ENCODE data around the gene HOXC6. TPM values are rescaled to one million over a fixed set of nuclear protein-coding genes. Genes with fewer than 3 reads are reported as not detected.

The HOXC6 gene
- total RNA-seq, 6 experiments from 2014 or later: not detected

DNA sequence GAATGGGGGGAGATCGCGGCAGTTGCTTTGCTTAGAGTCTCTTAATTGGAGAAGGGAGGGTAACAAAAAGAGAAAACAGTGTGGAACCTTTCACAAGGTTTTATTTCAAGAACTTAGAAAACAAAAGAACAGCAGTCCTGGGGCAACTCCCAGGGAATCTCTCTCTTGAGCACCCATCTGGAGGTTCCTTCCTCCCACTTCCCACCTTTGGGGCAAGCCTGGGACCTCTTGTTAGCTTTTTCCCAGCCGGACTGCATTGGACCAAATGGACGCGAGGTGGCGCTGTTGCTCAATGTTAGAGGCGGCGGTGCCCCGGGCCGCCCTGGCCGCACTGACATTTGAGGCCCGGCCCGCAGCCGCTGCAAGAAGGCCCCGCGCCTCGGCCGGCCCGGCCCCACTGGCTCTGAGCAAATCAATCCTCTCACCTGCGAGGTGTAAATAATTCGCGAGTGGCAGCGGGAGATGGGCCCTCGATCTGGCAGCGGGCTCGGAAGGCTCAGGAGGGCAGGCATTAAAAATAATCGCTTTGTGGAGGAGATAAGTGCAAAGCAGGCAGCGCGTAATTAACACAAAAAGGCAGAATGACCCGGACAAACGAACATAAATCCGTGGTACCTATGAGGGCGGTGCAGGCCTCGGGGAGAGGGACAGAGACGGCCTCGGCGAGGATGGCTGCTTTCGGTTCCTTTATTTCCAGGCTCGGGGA, 22.2 kb upstream of the HOXC6 start:
- intact Hi-C loops (cut with DNase I): loop anchor here (5.0 kb wide), 2 partner anchors 196 to 201 kb away; no protein-coding TSS in a partner anchor
- ATAC-seq (peak; percentile 92 to 97 (median 95)), DNase-seq (peak; percentile 86 to 89 (median 88))
- Histone ChIP-seq H3K27ac (no peak overlapping the region), H3K36me3 (no peaks in the 10 kb centered on the region), H3K9me3 (no peaks in the 10 kb centered on the region), H3K4me3 (peak overlapping the region in 1 of 3 donors; percentile 11), H3K4me1 (peaks cover 0 to 7% (median 0%) of the 10 kb centered on the region in 4 donors), H3K27me3 (peaks cover under 1 to 42% of the 10 kb centered on the region in 2 donors)
- WGBS (ENCODE audit: insufficient coverage, low coverage, low lambda C conversion rate, missing lambda C conversion rate): 5% methylated on average over 26 of the region's 39 CpGs
- TF ChIP-seq, protein P1, sequence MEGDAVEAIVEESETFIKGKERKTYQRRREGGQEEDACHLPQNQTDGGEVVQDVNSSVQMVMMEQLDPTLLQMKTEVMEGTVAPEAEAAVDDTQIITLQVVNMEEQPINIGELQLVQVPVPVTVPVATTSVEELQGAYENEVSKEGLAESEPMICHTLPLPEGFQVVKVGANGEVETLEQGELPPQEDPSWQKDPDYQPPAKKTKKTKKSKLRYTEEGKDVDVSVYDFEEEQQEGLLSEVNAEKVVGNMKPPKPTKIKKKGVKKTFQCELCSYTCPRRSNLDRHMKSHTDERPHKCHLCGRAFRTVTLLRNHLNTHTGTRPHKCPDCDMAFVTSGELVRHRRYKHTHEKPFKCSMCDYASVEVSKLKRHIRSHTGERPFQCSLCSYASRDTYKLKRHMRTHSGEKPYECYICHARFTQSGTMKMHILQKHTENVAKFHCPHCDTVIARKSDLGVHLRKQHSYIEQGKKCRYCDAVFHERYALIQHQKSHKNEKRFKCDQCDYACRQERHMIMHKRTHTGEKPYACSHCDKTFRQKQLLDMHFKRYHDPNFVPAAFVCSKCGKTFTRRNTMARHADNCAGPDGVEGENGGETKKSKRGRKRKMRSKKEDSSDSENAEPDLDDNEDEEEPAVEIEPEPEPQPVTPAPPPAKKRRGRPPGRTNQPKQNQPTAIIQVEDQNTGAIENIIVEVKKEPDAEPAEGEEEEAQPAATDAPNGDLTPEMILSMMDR (IDR thresholded peaks at IDR 0.05): peak; percentile 95 to 97 (median 95)
- TF ChIP-seq POLR2A (IDR thresholded peaks at IDR 0.05): no peak

- Histone ChIP-seq H3K27ac (no peak overlapping the region), H3K9me3 (no peaks in the 10 kb centered on the region), H3K27me3 (peaks cover 0 to 36% of the 10 kb centered on the region in 2 donors), H3K4me3 (peak overlapping the region in 1 of 3 donors; percentile 11), H3K4me1 (peaks cover 0 to 7% (median 0%) of the 10 kb centered on the region in 4 donors), H3K36me3 (no peaks in the 10 kb centered on the region)
- no peak for DNase-seq
- intact Hi-C loops (cut with DNase I): loop anchor here (5.0 kb wide), 2 partner anchors 196 to 201 kb away; no protein-coding TSS in a partner anchor
- no peak for ATAC-seq
- no peak for TF ChIP-seq POLR2A (IDR thresholded peaks at IDR 0.05)
- TF ChIP-seq, protein P1 (IDR thresholded peaks at IDR 0.05): no peak
- 4% methylated on average over 7 of the region's 22 CpGs for WGBS (ENCODE audit: insufficient coverage, low coverage, low lambda C conversion rate, missing lambda C conversion rate)
Observed at GRCh38 chr12:54006559-54007220, 21.6 kb upstream of the HOXC6 start.

GRCh38 chr12:54007538-54008259, 20.5 kb upstream of the HOXC6 start:
- peaks cover 0 to 42% of the 10 kb centered on the region in 2 donors for H3K27me3 ChIP-seq
- DNase-seq: no peak
- intact Hi-C loops (cut with DNase I): loop anchor here (5.0 kb wide), 2 partner anchors 195 to 200 kb away; no protein-coding TSS in a partner anchor

GRCh38 chr12:54008260-54008552, 20.0 kb upstream of the HOXC6 start:
- WGBS (ENCODE audit: insufficient coverage, low coverage, low lambda C conversion rate, missing lambda C conversion rate): 29% methylated on average over 1 of the region's 2 CpGs
- H3K27me3 ChIP-seq: peaks cover 0 to 48% of the 10 kb centered on the region in 2 donors
- ATAC-seq (no peak), DNase-seq (no peak)
- no peaks in the 10 kb centered on the region for H3K36me3 ChIP-seq
- intact Hi-C loops (cut with DNase I): loop anchor here (5.0 kb wide), 2 partner anchors 194 to 199 kb away; no protein-coding TSS in a partner anchor
- H3K4me1 ChIP-seq: peaks cover 0 to 7% (median 0%) of the 10 kb centered on the region in 4 donors
- no peaks in the 10 kb centered on the region for H3K9me3 ChIP-seq
- TF ChIP-seq, protein P1 (IDR thresholded peaks at IDR 0.05): no peak
- no peak for TF ChIP-seq POLR2A (IDR thresholded peaks at IDR 0.05)
- no peak overlapping the region for H3K27ac ChIP-seq
- no peak overlapping the region for H3K4me3 ChIP-seq

More at GRCh38 chr12:54007538-54008259, 20.5 kb upstream of the HOXC6 start:
- H3K9me3 ChIP-seq: no peaks in the 10 kb centered on the region
- TF ChIP-seq, protein P1 (IDR thresholded peaks at IDR 0.05): no peak
- TF ChIP-seq POLR2A (IDR thresholded peaks at IDR 0.05): no peak
- H3K4me1 ChIP-seq: peaks cover 0 to 7% (median 0%) of the 10 kb centered on the region in 4 donors
- no peak for ATAC-seq
- no peak overlapping the region for H3K27ac ChIP-seq
- 22% methylated on average over 2 of the region's 2 CpGs for WGBS (ENCODE audit: insufficient coverage, low coverage, low lambda C conversion rate, missing lambda C conversion rate)
- no peak overlapping the region for H3K4me3 ChIP-seq
- no peaks in the 10 kb centered on the region for H3K36me3 ChIP-seq
